ENCODE results near the gene LRRC4C. TPM values are rescaled to one million over a fixed set of nuclear protein-coding genes. Genes with fewer than 3 reads are reported as not detected.

LRRC4C gene
- total RNA-seq, 1 donor from 2014 or later: 2.2 TPM

DNA sequence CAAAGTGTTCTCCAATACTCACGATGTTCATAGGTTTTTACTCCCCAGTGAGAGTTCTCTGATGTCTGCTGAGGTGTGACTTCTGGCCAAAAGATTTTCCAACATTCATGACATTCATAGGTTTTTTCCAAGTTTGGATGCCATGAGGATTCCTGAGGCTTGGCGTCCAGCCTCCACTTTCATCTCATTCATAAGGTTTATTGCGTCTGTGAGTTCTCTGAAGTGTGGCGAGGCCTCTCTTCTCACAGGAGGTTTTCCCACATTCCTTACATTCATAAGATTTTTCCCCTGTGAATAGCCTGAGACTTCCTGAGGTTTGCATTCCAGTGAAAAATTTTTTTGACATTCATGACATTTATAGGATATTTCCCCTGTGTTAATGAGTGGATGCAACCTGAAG, 1014.1 kb downstream of the LRRC4C start:
- Histone ChIP-seq H3K36me3 (no peaks in the 10 kb centered on the region), H3K27me3 (no peaks in the 10 kb centered on the region), H3K9me3 (peaks cover 9% of the 10 kb centered on the region), H3K4me3 (no peak overlapping the region), H3K4me1 (no peaks in the 10 kb centered on the region), H3K27ac (no peak overlapping the region)
- ATAC-seq (no peak), DNase-seq (no peak)
- TF ChIP-seq, protein P1, sequence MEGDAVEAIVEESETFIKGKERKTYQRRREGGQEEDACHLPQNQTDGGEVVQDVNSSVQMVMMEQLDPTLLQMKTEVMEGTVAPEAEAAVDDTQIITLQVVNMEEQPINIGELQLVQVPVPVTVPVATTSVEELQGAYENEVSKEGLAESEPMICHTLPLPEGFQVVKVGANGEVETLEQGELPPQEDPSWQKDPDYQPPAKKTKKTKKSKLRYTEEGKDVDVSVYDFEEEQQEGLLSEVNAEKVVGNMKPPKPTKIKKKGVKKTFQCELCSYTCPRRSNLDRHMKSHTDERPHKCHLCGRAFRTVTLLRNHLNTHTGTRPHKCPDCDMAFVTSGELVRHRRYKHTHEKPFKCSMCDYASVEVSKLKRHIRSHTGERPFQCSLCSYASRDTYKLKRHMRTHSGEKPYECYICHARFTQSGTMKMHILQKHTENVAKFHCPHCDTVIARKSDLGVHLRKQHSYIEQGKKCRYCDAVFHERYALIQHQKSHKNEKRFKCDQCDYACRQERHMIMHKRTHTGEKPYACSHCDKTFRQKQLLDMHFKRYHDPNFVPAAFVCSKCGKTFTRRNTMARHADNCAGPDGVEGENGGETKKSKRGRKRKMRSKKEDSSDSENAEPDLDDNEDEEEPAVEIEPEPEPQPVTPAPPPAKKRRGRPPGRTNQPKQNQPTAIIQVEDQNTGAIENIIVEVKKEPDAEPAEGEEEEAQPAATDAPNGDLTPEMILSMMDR (IDR thresholded peaks at IDR 0.05): no peak
- intact Hi-C loops (cut with DNase I): no loop called here

DNA sequence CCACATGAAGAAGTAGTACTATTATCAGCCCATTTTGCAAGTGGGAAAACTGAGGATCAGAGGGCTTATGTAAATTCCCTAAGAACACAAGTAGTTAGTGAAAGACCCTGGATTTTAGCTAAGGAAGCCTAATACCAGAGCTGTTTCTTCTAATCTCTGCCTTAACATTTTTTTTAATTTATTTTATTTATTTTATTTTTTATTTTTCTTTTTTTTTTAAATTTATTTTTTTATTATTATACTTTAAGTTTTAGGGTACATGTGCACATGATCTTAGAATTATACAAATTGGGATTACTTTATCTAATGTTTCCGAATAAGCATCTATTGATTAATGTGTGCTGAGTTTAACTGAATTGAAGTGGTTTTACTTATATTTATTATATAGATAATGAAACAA, 1015.3 kb downstream of the LRRC4C start:
- Histone ChIP-seq H3K4me3 (no peak overlapping the region), H3K27ac (no peak overlapping the region), H3K36me3 (no peaks in the 10 kb centered on the region), H3K9me3 (peaks cover 9% of the 10 kb centered on the region), H3K4me1 (no peaks in the 10 kb centered on the region), H3K27me3 (no peaks in the 10 kb centered on the region)
- no peak for ATAC-seq
- DNase-seq: no peak
- intact Hi-C loops (cut with DNase I): no loop called here
- TF ChIP-seq, protein P1 (IDR thresholded peaks at IDR 0.05): no peak

DNA sequence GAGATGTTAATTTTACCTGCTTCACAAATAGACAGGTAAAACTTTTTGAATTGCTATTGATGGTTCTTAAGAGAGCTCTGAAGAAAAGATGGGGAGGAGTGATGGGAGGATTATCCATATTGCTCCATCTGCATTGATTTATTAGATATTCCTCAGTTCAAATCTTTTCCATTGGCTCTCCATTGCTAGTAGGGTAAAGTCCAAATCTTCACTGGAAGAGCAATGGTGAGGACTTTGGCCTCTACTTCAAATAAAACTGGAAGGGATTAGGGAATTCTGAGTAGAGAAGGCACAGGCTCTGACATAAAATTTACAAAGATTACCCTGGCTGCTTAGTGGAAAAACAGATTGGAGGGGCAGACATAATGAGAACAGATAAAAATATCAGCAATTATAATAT, 1024.1 kb downstream of the LRRC4C start:
- Histone ChIP-seq H3K27ac (no peak overlapping the region), H3K27me3 (no peaks in the 10 kb centered on the region), H3K9me3 (no peaks in the 10 kb centered on the region), H3K4me3 (no peak overlapping the region), H3K36me3 (no peaks in the 10 kb centered on the region), H3K4me1 (no peaks in the 10 kb centered on the region)
- intact Hi-C loops (cut with DNase I): no loop called here
- TF ChIP-seq, protein P1 (IDR thresholded peaks at IDR 0.05): no peak
- no peak for DNase-seq
- ATAC-seq: no peak

DNA sequence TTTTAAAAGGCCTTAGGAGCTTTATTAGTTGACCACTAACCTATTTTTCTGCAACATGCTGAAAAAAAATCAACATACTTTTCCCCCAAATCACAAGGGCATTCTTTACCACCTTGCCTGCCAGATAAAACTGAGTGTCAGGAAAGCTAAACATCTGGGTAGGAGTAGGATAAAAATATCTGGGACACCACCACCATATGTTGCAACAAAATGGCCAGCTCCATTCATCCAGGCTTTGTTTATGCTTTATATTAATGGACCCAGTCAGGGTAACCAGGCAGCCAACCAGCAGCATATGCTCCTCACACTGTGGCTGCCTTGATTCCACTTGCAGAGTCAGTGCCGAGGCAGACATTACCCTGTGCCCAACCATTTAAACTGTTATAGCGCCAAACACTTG, 1024.5 kb downstream of the LRRC4C start:
- Histone ChIP-seq H3K9me3 (no peaks in the 10 kb centered on the region), H3K4me3 (no peak overlapping the region), H3K36me3 (no peaks in the 10 kb centered on the region), H3K27me3 (no peaks in the 10 kb centered on the region), H3K4me1 (no peaks in the 10 kb centered on the region), H3K27ac (no peak overlapping the region)
- intact Hi-C loops (cut with DNase I): no loop called here
- DNase-seq: no peak
- TF ChIP-seq, protein P1 (IDR thresholded peaks at IDR 0.05): no peak
- no peak for ATAC-seq

DNA sequence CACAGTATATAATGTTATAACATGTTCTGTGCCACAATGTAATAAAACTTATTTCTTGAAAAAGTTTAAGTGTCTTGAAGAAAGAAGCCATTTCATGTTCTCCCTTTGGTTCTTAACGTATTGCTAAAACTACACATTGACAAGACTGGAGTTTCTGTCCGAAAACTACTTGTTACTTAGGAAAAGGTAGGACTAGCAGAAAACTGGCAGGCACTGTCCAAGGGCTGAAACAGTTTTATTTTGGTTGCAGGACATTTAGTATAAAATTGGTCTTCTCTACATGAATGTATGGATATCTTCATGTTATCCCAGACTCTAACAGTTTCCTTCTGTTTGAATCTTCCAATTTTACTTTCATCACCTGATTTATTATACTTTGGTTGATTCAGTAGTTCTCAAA, 1027.1 kb downstream of the LRRC4C start:
- Histone ChIP-seq H3K4me3 (no peak overlapping the region), H3K27me3 (no peaks in the 10 kb centered on the region), H3K27ac (no peak overlapping the region), H3K36me3 (no peaks in the 10 kb centered on the region), H3K9me3 (no peaks in the 10 kb centered on the region), H3K4me1 (no peaks in the 10 kb centered on the region)
- DNase-seq (no peak), ATAC-seq (no peak)
- intact Hi-C loops (cut with DNase I): no loop called here
- TF ChIP-seq, protein P1 (IDR thresholded peaks at IDR 0.05): no peak

DNA sequence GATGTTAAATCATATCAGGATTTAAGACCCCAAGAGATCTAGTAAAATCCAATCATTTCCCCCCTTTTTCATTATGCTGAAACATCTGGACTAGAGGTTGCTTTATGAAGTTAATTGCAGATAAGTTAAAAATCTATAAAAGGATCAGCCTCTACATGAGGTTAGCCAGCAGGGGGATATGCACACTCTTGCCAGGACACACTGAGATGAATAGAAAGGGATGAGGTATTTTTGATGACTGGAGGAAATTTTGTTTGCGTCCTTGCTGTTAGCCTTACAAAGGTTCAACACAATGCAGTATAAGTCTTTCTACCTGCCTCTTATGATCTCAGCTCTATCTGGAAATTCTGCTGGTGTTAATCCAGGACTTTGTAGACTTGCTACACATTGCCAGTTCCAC, 1034.3 kb downstream of the LRRC4C start:
- Histone ChIP-seq H3K9me3 (no peaks in the 10 kb centered on the region), H3K36me3 (no peaks in the 10 kb centered on the region), H3K4me1 (no peaks in the 10 kb centered on the region), H3K27ac (no peak overlapping the region), H3K27me3 (no peaks in the 10 kb centered on the region), H3K4me3 (no peak overlapping the region)
- intact Hi-C loops (cut with DNase I): no loop called here
- no peak for ATAC-seq
- no peak for DNase-seq
- TF ChIP-seq, protein P1 (IDR thresholded peaks at IDR 0.05): no peak

Measured in upper lobe of right lung (tissue), 1 donor.